HG02852 (cell line): ENCODE measurements around the gene GALNT5.
"Not testable (repeated sequence)": the region's sequence is repeated elsewhere in the genome, so short reads cannot be mapped to it uniquely, and the experiment has no call there.

Source experiments
- ATAC-seq: cut with Tn5 transposase; IDR thresholded peaks from one replicate; pipeline ENCODE4 v1.9.1; 2021; ENCODE audit warnings: mild to moderate bottlenecking, moderate library complexity; ENCODE audit not compliant: unreplicated experiment

Gene GALNT5

GRCh38 chr2:157246765-157247407 lies 10.6 kb upstream of the GALNT5 start:
- ATAC-seq = no peak

- ATAC-seq = no peak
These were observed 6.7 kb upstream of the GALNT5 start for GRCh38 chr2:157250836-157251235.

DNA sequence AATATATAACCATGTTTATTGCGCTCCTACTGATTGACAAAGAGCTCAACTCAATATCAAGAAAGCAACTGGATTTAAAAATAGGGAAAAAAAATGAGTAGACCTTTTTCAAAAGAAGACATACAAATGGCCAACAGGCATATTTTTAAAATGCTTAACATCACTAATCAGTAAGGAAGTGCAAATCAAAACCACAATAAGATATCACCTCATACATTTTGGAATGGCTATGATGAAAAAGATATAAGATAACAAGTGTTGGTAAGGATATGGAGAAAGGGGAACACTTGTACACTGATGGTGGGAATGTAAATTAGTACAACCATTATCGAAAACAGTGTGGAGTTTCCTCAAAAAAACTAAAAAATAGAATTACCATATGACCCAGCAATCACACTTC lies 5.6 kb upstream of the GALNT5 start:
- no peak for ATAC-seq

DNA sequence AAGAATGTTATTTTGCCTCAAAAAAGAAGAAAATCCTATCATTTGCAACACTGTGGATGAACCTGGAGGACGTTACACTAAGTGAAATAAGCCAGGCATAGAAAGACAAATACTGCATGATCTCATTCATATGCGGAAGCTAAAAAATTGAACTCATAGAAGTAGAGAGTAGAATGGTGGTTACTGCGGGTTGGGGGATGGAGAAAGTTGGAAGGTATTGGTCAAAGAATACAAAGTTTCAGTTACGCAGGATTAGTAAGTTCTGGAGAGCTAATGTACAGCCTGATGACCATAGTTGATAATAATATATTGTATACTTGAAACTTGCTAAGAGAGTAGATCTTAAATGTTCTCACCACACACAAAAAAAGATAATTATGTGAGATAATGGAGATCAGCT lies 5.0 kb upstream of the GALNT5 start:
- no peak for ATAC-seq

DNA sequence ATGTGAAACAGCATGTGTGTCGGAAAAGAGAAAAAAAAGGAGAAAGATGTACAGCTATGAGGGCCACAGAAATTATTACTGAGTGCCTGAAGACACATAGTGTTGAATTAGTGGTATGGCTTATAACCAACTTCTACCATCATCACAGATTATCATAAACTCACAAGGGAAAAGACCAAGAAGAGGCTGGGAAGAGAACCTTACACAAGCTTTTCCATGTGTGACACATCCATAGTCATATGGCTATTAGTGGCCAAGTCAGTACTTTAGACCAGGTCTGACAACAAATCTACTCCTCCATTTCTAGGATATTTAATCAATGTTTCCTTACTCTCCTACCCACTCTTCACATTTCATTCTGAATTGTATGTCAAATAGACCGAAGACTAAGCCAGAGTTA lies 3.5 kb upstream of the GALNT5 start:
- no peak for ATAC-seq

DNA sequence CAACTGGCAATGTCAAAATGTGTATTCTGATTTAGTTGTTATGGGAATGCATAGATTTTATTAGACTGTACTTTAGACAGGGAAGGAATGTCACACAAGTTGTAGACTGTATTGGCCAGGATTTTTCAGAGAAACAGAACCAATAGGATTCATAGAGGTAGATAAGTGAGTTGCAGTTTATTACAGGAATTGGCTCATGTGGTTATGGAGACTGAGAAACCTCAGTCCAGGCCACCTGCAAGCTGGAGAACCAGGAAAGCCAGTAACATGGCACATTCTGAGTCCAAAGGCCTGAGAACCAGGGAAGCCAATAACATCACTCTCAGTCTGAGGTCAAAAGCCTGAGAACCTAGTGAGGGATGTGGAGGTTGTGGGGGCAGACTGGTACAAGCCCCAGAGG lies 1.8 kb upstream of the GALNT5 start:
- ATAC-seq = no peak

GRCh38 chr2:157256626-157257025 lies 879 bp upstream of the GALNT5 start:
- peak; percentile 100 for ATAC-seq

GRCh38 chr2:157258520-157259326 lies 1.2 kb downstream of the GALNT5 start:
- no peak for ATAC-seq

GRCh38 chr2:157259386-157259785 lies 1.9 kb downstream of the GALNT5 start:
- no peak for ATAC-seq

- ATAC-seq = no peak
These were observed 2.5 kb downstream of the GALNT5 start for GRCh38 chr2:157259960-157260359.

GRCh38 chr2:157260533-157261198 lies 3.2 kb downstream of the GALNT5 start:
- no peak for ATAC-seq

DNA sequence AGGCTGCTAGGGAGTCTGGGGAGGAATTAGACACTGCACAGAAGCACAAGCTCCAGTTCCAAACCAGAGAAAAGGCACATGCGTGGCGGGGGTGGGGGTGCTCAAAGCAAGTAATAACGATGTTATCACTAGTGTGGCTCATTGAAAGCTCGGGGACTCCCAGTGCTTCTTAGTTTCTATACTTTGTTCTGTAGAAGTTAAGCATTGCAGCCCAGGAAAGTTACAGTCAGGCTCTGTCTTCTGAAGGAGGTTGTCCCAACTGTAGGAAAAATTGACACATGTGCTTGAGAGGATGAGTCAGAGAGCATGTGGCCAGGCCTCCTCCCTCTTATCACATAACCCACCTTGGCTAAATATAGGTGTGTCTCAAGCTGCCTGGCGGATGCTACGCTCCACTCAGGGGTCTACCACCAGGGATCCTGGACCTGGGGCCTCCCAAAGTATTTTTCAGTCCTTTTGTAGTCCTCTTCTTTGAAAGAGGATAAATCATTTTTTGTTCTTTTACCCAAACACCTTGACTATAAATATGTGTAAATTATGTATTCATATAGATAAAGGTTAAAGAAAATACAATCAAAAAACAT lies 3.8 kb downstream of the GALNT5 start:
- no peak for ATAC-seq

- ATAC-seq = no peak
These were observed 4.7 kb downstream of the GALNT5 start for GRCh38 chr2:157262248-157262647.

DNA sequence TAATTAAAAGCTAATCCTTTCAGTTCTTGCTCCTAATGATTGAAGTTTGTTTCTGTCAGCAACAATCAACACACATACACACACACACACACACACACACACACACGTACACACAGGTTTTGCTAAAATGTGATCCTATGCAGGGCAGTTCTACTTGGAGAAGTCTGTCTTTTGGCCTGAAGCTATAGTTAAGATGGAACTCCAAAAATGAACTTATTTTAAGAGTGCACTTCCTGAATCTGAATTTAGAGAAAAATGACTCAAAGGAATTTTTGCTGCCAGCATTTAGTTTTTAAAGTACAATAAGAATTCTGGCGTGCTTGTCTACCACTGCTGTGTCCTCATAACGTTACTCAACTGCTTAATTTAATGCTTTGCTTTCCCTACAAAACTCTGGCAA lies 6.6 kb downstream of the GALNT5 start:
- ATAC-seq = no peak

- no peak for ATAC-seq
These were observed 8.3 kb downstream of the GALNT5 start for GRCh38 chr2:157265825-157266224.

DNA sequence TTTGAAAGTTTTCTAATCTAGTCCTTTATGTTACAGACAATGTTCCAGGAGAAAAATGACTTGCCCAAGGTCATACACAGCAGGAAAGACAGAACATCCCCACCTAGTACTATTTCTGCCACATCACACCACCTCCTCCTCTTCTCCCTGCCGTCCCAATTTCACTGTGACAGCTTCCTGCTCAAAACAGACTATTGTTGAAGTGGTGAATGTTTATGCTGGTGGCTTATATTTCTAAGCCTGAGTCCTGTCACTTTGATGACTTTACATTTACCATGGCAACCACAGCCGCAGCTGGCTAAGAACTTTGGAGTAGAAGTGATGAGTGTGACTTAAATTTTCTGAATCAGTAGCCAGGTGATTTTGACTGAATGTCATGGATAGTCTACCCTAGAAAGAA lies 10.0 kb downstream of the GALNT5 start:
- no peak for ATAC-seq

GRCh38 chr2:157269060-157269459 lies 11.6 kb downstream of the GALNT5 start:
- no peak for ATAC-seq

DNA sequence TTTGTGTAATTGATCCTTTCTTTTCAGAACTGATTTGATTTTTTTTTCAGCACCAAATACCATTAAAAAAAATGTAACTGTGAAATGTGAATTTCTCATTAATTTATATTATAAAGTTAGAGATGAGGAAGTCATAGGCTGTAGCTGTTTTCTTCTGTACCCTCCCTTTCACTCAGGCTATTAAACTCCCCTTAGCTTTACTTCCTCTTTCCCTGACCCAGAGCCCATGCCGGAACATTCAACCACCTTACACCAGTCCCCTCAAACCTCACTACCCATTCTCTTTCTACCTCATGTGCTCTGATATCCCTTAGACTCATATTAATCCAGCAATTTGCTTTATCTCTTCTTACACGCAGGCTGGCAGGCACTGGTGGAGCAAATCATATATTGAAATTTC lies 12.4 kb downstream of the GALNT5 start:
- no peak for ATAC-seq

GRCh38 chr2:157271590-157272203 lies 14.2 kb downstream of the GALNT5 start:
- no peak for ATAC-seq

GRCh38 chr2:157279311-157279710 lies 21.8 kb downstream of the GALNT5 start:
- not testable (repeated sequence) for ATAC-seq

GRCh38 chr2:157281316-157281715 lies 23.8 kb downstream of the GALNT5 start:
- ATAC-seq = no peak
